Middle frontal gyrus (tissue), 1 donor: ENCODE results near the gene IL4.
"Not testable (repeated sequence)": the region's sequence is repeated elsewhere in the genome, so short reads cannot be mapped to it uniquely, and the experiment has no call there.

Source experiments
- DNase-seq: peaks from one replicate; pipeline ENCODE4 v3.0.0-alpha.2; 2015; ENCODE audit warnings: low spot score; ENCODE audit errors: extremely low spot score

The IL4 gene

DNA sequence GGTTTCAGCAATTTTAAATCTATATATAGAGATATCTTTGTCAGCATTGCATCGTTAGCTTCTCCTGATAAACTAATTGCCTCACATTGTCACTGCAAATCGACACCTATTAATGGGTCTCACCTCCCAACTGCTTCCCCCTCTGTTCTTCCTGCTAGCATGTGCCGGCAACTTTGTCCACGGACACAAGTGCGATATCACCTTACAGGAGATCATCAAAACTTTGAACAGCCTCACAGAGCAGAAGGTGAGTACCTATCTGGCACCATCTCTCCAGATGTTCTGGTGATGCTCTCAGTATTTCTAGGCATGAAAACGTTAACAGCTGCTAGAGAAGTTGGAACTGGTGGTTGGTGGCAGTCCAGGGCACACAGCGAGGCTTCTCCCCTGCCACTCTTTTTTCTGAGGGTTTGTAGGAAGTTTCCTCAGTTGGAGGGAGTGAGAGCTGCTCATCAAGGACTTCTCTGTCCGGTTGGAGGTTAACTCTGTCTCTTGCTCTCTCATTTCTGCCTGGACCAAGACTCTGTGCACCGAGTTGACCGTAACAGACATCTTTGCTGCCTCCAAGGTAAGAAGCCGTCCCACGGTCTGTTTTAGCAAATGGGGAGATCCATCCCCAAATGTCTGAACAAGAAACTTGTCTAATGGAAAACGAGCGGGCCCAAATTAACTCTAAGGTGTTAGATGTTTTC, at the start of gene IL4:
Gene IL4 (plus strand): TSS at position 51 of the 692 bp plus-strand sequence. CDS start 62 bp downstream, at position 113.
- DNase-seq, result no peak

DNA sequence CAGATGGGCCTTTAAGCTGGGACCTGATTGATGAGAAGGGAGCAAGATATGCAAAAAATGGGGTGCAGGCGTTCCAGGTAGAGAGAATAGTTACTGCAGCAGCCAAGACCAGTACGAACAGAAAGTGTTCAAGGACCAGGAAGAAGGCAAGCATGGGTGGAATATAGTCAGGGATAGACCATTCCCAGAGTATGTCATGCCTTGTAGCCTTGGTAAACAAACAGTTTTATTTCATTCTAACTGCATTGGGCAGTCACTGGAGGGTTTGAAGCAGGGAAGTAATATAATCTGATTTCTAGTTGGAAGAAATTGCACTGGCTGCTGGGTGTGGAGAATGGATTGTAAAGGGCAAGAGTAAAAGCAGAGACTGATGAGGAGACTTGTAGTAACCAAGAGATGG, 46.3 kb upstream of the IL4 start:
- no peak for DNase-seq

DNA sequence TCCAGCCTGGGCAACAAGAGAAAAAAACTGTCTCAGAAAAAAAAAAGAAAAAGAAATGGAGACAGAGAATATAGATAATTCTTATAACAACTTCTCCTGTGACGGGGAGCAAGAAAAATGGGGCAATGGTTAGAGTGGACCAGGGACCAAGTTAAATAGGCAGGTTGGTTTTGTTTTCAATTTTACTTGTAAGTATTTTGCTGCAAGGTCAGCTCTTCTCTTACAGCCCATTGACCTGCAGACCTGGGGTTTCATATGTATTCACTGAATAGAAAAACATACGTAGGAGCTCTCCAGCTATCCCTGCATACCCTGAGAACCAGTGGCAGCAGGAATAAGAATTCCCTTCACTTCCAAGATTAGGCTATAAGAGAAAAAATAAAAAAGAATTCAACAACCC, 45.0 kb upstream of the IL4 start:
- DNase-seq, result no peak

DNA sequence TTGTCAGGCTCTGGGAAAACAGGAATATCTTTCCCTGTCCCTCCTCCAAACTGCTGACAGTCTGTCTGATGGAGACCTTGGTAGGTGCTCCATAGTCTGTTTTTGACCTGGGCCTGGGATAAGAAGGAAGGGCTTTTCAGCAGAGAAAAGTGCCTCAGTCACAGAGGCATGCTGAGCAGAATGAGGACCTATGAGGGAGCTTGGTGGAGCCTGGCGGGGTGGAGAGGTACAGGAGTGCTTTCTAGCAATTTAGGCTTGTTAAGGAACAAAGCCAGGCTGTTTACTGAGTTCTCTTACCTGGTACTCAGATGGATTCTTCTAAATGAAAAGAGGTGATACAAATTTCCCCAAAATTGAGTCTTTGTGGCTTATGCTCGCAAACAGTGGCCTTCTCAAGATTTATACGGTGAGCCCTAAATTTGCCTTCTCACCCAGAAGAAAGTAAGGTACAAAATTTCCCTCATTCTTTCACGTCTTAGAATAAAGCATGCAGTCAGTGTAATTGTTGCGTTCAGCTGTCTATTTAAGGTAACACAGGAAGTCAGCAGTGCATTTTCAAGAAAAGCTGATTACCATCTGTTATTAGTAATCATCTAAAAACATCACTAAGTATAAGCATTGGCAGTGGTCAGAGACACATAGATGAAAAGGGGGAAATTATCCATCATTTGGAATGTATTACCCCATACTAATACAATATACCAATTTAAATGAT, 44.4 kb upstream of the IL4 start:
- DNase-seq, result no peak

DNA sequence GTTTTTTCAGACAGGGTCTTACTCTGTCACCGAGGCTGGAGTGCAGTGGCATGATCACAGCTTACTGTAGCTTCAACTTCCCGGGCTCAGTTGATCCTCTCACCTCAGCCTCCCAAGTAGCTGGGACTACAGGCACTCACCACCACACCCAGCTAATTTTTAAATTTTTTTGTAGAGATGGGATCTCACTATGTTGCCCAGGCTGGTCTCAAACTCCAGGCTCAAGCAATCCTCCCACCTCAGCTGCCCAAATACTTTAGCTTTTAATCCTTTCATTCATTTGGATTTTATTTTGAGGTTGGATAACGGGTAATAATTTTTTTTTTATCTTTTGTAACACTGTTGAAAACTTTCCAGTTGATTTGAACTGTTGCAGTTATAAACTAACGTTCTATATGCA, 40.2 kb upstream of the IL4 start:
- DNase-seq, result not testable (repeated sequence)

DNA sequence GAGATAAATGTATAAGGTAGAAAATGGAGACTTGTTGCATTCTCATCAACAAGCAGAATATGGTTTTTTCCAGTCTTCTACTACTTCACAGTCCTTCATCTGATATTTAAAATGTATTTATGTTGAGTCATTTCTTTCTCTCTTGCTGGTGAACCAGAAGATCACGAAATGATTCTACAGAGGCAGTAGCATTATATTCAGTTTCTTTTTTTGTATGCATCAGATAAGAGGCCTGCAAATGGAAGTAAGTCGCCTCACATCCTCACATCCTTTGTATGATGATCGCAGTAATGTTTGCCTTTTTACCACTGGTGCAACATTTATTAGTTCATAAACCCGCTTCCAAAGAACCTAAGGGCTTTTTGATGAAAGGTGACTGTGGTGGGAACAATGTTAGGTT, 37.9 kb upstream of the IL4 start:
- DNase-seq, result no peak

DNA sequence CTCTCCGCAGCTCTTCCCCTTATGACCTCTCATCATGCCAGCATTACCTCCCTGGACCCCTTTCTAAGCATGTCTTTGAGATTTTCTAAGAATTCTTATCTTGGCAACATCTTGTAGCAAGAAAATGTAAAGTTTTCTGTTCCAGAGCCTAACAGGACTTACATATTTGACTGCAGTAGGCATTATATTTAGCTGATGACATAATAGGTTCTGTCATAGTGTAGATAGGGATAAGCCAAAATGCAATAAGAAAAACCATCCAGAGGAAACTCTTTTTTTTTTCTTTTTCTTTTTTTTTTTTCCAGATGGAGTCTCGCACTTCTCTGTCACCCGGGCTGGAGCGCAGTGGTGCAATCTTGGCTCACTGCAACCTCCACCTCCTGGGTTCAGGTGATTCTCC, 36.5 kb upstream of the IL4 start:
- DNase-seq, result no peak

DNA sequence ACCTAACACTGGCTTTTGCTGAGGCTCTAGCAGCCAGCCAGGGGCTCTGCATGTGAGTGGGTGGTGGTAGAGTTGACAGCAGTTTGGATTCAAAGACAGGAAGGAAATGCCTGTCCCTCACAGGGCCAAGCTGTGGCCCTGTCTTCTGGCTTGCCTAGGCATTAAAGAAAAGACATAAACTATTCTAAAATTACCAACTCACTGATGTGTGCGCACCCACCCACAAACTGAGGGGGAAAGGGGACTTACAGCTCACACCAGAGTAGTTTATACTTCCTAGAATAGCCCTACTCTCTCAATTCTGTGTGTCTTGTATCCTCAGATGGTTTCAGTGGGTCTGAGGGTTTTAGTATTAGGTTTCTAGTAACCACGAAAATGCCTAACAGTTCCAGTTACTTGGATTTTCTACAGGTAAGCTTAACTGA, 34.1 kb upstream of the IL4 start:
- DNase-seq, result no peak

DNA sequence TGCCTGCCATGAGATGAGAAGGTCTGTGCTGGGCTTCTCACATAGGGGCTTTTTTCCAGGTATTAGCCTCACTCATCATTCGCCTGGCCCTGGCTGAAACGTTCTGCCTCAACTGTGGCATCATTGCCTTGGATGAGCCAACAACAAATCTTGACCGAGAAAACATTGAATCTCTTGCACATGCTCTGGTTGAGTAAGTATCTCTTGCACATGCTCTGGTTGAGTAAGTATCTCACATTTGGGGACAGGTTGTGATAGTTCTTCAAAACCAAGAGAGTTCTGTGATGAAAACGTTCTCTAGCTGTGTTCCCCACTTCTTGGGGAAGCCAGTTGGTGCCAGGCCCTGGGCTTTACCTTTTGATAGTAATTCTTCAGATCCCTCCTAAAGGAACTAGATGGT, 33.2 kb upstream of the IL4 start:
- DNase-seq, result no peak

DNA sequence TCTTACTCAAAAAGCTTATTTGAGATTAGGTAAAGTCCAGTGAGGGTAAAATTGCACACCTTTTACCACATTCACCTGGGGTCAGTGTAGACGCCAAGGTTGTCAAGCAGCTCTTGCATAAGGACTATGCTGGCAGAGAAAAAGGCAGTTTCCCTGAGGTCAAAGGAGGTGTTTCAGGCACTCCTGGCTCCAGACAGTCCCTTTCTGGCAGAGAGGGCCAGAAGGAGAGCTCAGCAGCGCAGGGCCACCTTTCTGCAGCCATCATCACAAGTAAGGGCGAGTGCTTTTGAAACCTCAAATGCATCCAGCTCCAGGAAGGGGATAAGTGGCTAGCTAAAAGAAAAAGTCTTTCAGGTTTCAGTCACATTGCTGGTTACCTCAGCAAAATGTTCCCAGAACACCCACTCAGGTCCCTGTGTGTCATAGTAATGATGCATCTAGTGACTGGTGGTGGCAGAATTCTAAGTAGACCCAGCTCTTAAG, 32.5 kb upstream of the IL4 start:
- DNase-seq, result no peak

DNA sequence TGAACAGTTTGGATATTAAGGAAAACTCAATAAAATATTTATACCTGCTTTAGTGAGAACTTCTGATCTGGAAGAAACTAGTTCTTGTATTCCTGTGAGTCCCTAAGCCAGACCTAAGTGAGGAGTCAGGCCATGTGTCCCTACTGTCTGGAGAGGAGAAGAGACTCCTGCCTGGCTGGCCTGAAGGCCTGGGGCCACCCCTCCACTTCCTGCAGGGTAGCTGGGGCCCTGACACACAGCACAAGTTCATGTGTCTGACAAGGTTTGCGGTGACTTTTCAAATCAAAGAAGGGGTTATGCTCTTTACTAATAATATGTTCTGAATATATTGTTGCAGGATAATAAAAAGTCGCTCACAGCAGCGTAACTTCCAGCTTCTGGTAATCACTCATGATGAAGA, 31.9 kb upstream of the IL4 start:
- DNase-seq, result no peak

DNA sequence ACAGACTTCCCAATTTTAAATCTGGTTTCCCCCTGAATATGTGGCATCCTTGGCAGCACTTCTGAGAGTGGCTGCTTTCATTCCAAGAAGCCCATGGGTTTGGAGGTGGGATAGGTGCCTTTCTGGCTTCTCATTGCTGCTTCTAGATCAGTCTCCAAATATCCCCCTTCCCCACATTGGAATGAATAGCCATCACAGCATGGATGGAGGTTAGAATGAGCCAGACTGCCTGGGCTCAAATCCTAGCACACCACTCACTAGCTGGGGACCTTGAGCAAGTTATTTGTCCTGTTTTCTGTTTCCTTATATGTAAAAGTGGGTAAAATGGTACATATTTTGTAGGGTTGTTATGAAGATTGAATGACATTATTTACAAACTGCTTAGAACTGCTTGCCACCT, 29.6 kb upstream of the IL4 start:
- no peak for DNase-seq

DNA sequence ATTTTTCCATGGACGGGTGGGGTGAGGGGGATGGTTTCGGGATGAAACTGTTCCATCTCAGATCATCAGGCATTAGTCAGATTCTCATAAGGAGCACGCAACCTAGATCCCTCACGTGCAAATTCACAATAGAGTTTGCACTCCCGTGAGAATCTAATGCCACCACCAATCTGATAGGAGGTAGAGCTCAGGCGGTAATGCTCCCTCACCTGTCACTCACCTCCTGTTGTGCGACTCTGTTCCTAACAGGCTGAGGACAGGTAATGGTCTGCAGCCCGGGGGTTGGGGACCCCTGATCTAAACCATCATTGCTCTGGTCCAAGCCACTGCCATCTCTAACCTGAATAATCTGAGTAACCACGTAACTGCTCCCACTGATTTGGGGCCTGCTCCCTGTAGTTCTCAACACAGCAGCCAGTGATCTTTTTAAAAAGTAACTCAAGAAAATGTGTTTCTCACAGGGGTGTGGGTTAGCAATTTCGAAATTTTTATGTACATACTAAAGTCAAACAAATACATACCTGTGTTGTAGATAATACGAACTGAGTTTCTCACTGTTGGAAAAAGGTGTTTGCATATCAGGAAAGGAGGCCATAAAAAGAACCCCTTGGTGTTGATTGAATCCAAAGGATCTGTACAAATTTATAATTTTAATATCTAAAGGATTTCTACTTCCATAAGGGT, 27.1 kb upstream of the IL4 start:
- no peak for DNase-seq

DNA sequence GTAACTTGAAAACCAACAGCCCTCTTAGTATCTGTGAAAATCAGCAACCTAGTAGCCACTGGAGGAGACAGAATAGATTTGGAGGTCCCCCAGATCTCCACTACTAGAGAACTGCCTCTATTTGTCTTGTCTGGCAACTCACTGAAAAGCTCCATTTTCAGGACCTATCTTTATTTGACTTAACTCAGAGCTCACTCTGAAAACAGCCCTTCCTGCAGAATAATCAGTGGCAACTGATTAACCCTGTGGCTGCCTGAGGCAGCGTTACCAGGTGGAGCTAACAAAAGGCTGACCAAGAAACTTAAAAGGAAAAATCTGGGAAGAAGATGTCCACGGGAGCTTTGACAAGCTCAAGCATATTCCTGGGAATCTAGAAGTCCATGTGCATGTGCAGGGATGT, 26.3 kb upstream of the IL4 start:
- DNase-seq, result no peak

DNA sequence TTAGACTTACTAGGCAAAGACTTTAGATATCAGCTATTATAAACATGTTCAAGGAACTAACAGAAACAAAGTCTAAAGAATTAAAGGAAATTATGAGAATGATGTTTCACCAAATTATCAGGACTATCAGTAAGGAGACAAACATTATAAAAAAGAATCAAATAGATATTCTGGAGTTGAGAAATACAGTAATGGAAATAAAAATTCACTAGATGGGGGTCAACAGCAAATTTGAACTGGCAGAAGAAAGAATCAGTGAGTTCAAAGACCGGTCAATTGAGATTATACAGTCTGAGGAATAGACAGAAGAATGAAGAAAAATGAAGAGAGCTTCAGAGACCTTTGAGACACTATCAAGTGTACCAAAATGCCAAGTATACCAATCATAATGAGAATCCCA, 25.4 kb upstream of the IL4 start:
- no peak for DNase-seq

DNA sequence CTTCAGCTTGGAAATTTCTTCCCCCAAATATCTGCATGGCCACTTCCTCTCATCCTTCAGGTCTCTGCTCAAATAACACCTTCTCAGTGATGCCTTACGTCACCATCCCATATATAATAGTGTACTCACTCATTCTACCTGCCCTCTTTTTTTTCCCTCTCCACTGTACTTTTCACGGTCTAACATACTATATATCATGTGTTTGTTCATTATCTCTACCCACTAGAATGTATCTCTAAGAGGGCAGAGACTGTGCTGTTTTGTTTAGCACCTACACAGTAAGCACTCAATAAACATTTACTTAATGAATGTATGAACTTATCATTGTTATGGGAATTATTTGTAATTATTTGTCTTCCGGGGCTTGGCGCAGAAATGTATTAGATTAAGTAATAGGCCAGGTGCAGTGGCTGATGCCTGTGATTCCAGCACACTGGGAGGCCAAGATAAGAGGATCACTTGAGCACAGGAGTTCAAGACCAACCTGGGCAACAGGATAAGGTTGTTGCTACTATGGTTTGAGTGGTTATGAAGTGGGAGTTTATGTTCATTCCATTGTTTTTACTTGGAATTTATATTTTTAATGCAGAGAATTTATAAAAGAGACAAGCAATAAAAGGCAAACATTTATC, 21.8 kb upstream of the IL4 start:
- DNase-seq, result no peak

DNA sequence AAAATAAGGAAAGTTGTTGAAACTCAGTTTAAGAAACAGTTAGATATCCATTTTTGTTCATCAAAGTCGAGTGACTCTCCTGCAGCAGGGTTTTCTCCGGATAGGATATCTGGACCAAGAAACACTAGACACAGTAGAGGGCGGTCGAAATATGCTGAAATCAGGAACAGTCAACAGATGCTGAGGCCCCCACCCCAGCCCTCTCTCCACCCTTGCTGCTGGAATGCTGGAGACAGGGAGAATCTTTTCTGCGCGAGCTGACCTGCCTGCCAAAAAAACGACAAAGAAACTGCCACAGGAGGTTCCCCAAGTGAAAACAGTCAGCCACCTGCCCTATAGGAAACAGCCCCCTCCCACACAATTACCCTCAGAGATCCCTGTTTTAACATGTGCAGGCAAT, 20.1 kb upstream of the IL4 start:
- no peak for DNase-seq

DNA sequence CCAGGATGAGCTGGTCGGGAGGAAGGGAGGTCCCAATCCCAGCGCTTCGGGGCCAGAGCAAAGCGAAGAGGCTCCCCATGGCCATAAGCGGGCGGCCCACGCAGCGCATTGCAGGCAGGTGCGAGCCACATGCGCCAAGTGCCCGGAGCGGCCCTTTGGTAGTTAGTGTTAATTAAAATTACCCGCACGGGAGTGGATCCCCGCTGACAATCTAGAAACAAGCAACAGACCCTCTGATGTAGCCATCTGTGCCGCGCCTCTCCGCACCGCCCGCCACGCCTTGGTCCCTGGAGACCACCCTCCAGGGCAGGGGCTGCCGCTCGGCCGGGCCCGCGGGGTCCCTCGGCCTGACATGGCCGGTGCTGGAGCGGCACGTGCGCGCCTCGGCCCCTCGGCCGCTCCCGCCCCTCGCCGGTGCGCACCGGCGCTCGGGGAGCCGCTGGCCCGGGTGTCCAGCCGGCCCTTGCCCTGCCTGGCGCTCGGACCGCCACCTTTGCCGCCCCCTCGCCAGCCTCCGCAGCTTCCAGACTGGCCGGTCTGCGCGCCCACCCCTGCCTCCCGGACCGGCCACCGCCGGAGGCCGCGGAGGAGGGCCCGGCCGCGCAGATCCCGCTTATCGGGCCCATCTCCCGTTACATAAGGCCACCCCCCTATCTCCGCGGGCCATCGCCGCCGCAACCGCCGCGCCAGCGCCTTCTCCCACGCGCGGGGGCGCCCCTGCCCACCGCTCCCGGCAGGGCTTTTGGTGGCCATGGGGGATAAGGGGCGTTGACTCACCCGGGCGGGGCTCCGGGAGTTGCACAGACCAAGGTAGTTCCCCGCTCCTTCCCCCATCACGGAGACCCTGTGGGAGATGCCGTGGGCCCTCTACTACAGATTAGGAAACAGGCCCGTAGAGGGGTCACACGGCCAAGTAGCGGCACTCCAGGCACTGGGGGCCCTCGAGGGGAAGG, 17.7 kb upstream of the IL4 start:
- no peak for DNase-seq

DNA sequence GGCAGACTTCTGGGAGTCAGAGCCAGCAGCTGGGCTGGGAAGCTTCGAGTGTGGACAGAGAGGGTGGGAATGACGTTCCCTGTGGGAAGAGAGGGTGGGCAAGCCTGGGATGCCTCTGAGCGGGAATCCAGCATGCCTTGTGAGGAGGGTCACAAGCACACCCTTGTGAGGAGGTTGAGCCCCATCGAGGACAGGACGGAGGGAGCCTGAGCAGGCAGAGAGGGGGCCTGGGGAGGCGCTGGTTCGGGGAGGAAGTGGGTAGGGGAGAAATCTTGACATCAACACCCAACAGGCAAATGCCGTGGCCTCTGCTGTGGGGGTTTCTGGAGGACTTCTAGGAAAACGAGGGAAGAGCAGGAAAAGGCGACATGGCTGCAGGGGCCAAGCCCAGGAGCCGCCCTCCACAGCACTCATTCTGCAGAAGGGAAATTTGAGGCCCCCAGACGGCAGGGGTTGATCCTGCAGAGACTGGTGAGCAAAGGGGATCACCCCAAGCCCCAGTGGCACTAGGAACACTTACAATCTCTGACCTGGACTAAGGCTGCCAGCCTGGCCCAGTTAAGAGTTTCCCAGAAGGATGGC, 16.9 kb upstream of the IL4 start:
- no peak for DNase-seq

DNA sequence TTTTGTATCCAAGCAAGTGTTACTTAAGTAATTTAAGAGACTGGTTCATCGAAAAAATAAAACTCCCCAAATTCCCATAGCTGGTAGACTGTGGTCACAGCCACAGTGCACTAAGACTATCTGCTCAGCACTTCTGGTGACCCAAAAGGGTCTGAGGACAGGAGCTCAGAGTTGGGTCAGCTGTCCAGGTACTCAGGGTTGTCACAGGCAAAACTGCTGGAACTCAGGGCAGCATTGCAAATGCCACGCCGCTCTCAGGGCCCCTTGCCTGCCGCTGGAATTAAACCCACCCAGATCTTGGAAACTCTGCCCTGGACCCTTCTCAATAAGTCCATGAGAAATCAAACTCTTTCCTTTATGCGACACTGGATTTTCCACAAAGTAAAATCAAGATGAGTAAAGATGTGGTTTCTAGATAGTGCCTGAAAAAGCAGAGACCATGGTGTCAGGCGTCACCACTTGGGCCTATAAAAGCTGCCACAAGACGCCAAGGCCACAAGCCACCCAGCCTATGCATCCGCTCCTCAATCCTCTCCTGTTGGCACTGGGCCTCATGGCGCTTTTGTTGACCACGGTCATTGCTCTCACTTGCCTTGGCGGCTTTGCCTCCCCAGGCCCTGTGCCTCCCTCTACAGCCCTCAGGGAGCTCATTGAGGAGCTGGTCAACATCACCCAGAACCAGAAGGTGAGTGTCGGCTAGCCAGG, 16.0 kb upstream of the IL4 start, which contains the start of gene IL13:
Gene IL13 (plus strand): TSS at position 498 of the 705 bp plus-strand sequence. CDS start 14 bp downstream, at position 512.
- DNase-seq, result no peak
